ENCODE results near the gene FERMT1. TPM values are rescaled to one million over a fixed set of nuclear protein-coding genes. Genes with fewer than 3 reads are reported as not detected.
"Not testable (repeated sequence)": the region's sequence is repeated elsewhere in the genome, so short reads cannot be mapped to it uniquely, and the experiment has no call there.

Gene FERMT1
- total and polyA plus RNA-seq, 3 experiments from 2014 or later: 0.22 to 0.26 TPM; not detected in 1

- H3K36me3 ChIP-seq (ENCODE audit: insufficient read depth, low read length); H3K9me3 ChIP-seq (ENCODE audit: low read length); POLR2A ChIA-PET: not testable (repeated sequence)
Observed at GRCh38 chr20:6112965-6113364, 9.9 kb downstream of the FERMT1 start.

GRCh38 chr20:6108330-6108729 is 14.5 kb downstream of the FERMT1 start:
- no peaks in the 10 kb centered on the region for H3K36me3 ChIP-seq (ENCODE audit: insufficient read depth, low read length)
- ChIA-PET POLR2A (no interaction called here), CTCF (no interaction called here)
- no peaks in the 10 kb centered on the region for H3K9me3 ChIP-seq (ENCODE audit: low read length)
- Mint-ChIP-seq H3K27ac (no peak overlapping the region), H3K9me3 (peaks cover 4 to 5% (median 5%) of the 10 kb centered on the region in 5 donors), H3K36me3 (no peaks in the 10 kb centered on the region), H3K4me1 (no peaks in the 10 kb centered on the region), H3K4me3 (no peak overlapping the region), H3K27me3 (peaks cover 11 to 19% of the 10 kb centered on the region in 2 donors)
- no peak overlapping the region for H3K4me3 ChIP-seq (ENCODE audit: low read length)
- no peaks in the 10 kb centered on the region for H3K27me3 ChIP-seq (ENCODE audit: insufficient read depth, low read length, poor library complexity, severe bottlenecking)
- no peaks in the 10 kb centered on the region for H3K4me1 ChIP-seq (ENCODE audit: insufficient read depth, low read length)
- DNase-seq: no peak
- H3K27ac ChIP-seq (ENCODE audit: low read depth, low read length): no peak overlapping the region

More at GRCh38 chr20:6112965-6113364, 9.9 kb downstream of the FERMT1 start:
- DNase-seq; CTCF ChIA-PET; H3K27ac Mint-ChIP-seq; H3K36me3 Mint-ChIP-seq; H3K4me3 Mint-ChIP-seq; H3K27ac ChIP-seq (ENCODE audit: low read depth, low read length); H3K27me3 Mint-ChIP-seq; H3K27me3 ChIP-seq (ENCODE audit: insufficient read depth, low read length, poor library complexity, severe bottlenecking); H3K4me1 Mint-ChIP-seq; H3K4me3 ChIP-seq (ENCODE audit: low read length); H3K4me1 ChIP-seq (ENCODE audit: insufficient read depth, low read length): not testable (repeated sequence)
- peaks cover 8 to 20% (median 19%) of the 10 kb centered on the region in 5 donors for H3K9me3 Mint-ChIP-seq

- no peaks in the 10 kb centered on the region for H3K4me1 ChIP-seq (ENCODE audit: insufficient read depth, low read length)
- no peaks in the 10 kb centered on the region for H3K27me3 ChIP-seq (ENCODE audit: insufficient read depth, low read length, poor library complexity, severe bottlenecking)
- H3K9me3 ChIP-seq (ENCODE audit: low read length): no peaks in the 10 kb centered on the region
- no peaks in the 10 kb centered on the region for H3K4me1 Mint-ChIP-seq
- H3K36me3 Mint-ChIP-seq: no peaks in the 10 kb centered on the region
- DNase-seq: no peak
- H3K9me3 Mint-ChIP-seq: no peaks in the 10 kb centered on the region
- ChIA-PET CTCF (no interaction called here), POLR2A (no interaction called here)
- H3K27me3 Mint-ChIP-seq: peaks cover 16 to 19% of the 10 kb centered on the region in 2 donors
- no peaks in the 10 kb centered on the region for H3K36me3 ChIP-seq (ENCODE audit: insufficient read depth, low read length)
- no peak overlapping the region for H3K4me3 ChIP-seq (ENCODE audit: low read length)
- no peak overlapping the region for H3K27ac Mint-ChIP-seq
- no peak overlapping the region for H3K27ac ChIP-seq (ENCODE audit: low read depth, low read length)
- H3K4me3 Mint-ChIP-seq: no peak overlapping the region
Observed at GRCh38 chr20:6104493-6105188, 18.2 kb downstream of the FERMT1 start.

- Mint-ChIP-seq H3K4me3 (no peak overlapping the region), H3K27me3 (peaks cover 12 to 14% of the 10 kb centered on the region in 2 donors), H3K4me1 (no peaks in the 10 kb centered on the region), H3K27ac (no peak overlapping the region), H3K36me3 (no peaks in the 10 kb centered on the region), H3K9me3 (no peaks in the 10 kb centered on the region)
- Histone ChIP-seq H3K27me3 (ENCODE audit: insufficient read depth, low read length, poor library complexity, severe bottlenecking) (no peaks in the 10 kb centered on the region), H3K36me3 (ENCODE audit: insufficient read depth, low read length) (no peaks in the 10 kb centered on the region), H3K9me3 (ENCODE audit: low read length) (no peaks in the 10 kb centered on the region), H3K4me3 (ENCODE audit: low read length) (no peak overlapping the region), H3K27ac (ENCODE audit: low read depth, low read length) (no peak overlapping the region), H3K4me1 (ENCODE audit: insufficient read depth, low read length) (no peaks in the 10 kb centered on the region)
- ChIA-PET CTCF (interaction anchor here (0.9 kb wide), 1 partner anchor 12 kb away, joined by 3 read pairs; no protein-coding TSS in a partner anchor), POLR2A (no interaction called here)
- DNase-seq: no peak
Observed at GRCh38 chr20:6103301-6103700, 19.5 kb downstream of the FERMT1 start.

- Mint-ChIP-seq H3K36me3 (no peaks in the 10 kb centered on the region), H3K4me1 (no peaks in the 10 kb centered on the region), H3K9me3 (no peaks in the 10 kb centered on the region), H3K27ac (no peak overlapping the region), H3K4me3 (no peak overlapping the region), H3K27me3 (peaks cover 8 to 23% of the 10 kb centered on the region in 2 donors)
- POLR2A ChIA-PET: no interaction called here
- CTCF ChIA-PET: no interaction called here
- DNase-seq: no peak
- Histone ChIP-seq H3K36me3 (ENCODE audit: insufficient read depth, low read length) (no peaks in the 10 kb centered on the region), H3K27me3 (ENCODE audit: insufficient read depth, low read length, poor library complexity, severe bottlenecking) (no peaks in the 10 kb centered on the region), H3K4me1 (ENCODE audit: insufficient read depth, low read length) (no peaks in the 10 kb centered on the region), H3K4me3 (ENCODE audit: low read length) (no peak overlapping the region), H3K27ac (ENCODE audit: low read depth, low read length) (no peak overlapping the region), H3K9me3 (ENCODE audit: low read length) (no peaks in the 10 kb centered on the region)
Observed at GRCh38 chr20:6101346-6101745, 21.5 kb downstream of the FERMT1 start.

- ChIA-PET POLR2A (no interaction called here), CTCF (no interaction called here)
- Mint-ChIP-seq H3K9me3 (no peaks in the 10 kb centered on the region), H3K4me1 (no peaks in the 10 kb centered on the region), H3K36me3 (no peaks in the 10 kb centered on the region), H3K4me3 (no peak overlapping the region), H3K27me3 (peaks cover 8 to 28% of the 10 kb centered on the region in 2 donors), H3K27ac (no peak overlapping the region)
- Histone ChIP-seq H3K27ac (ENCODE audit: low read depth, low read length) (no peak overlapping the region), H3K4me1 (ENCODE audit: insufficient read depth, low read length) (no peaks in the 10 kb centered on the region), H3K27me3 (ENCODE audit: insufficient read depth, low read length, poor library complexity, severe bottlenecking) (no peaks in the 10 kb centered on the region), H3K36me3 (ENCODE audit: insufficient read depth, low read length) (no peaks in the 10 kb centered on the region), H3K4me3 (ENCODE audit: low read length) (no peak overlapping the region), H3K9me3 (ENCODE audit: low read length) (no peaks in the 10 kb centered on the region)
- no peak for DNase-seq
Observed at GRCh38 chr20:6100246-6100645, 22.6 kb downstream of the FERMT1 start.

- ChIA-PET POLR2A (no interaction called here), CTCF (no interaction called here)
Observed at GRCh38 chr20:6099819-6100218, 23.0 kb downstream of the FERMT1 start.

GRCh38 chr20:6095409-6095808 is 27.4 kb downstream of the FERMT1 start:
- Histone ChIP-seq H3K4me1 (ENCODE audit: insufficient read depth, low read length) (no peaks in the 10 kb centered on the region), H3K9me3 (ENCODE audit: low read length) (no peaks in the 10 kb centered on the region), H3K27ac (ENCODE audit: low read depth, low read length) (no peak overlapping the region), H3K4me3 (ENCODE audit: low read length) (no peak overlapping the region), H3K36me3 (ENCODE audit: insufficient read depth, low read length) (no peaks in the 10 kb centered on the region), H3K27me3 (ENCODE audit: insufficient read depth, low read length, poor library complexity, severe bottlenecking) (no peaks in the 10 kb centered on the region)
- no peaks in the 10 kb centered on the region for H3K9me3 Mint-ChIP-seq
- ChIA-PET CTCF (no interaction called here), POLR2A (no interaction called here)
- peaks cover 5 to 49% of the 10 kb centered on the region in 2 donors for H3K27me3 Mint-ChIP-seq
- DNase-seq: no peak
- no peaks in the 10 kb centered on the region for H3K4me1 Mint-ChIP-seq
- no peak overlapping the region for H3K4me3 Mint-ChIP-seq
- H3K27ac Mint-ChIP-seq: no peak overlapping the region
- H3K36me3 Mint-ChIP-seq: no peaks in the 10 kb centered on the region

More at GRCh38 chr20:6099819-6100218, 23.0 kb downstream of the FERMT1 start:
- H3K4me1 Mint-ChIP-seq: no peaks in the 10 kb centered on the region
- no peak overlapping the region for H3K27ac Mint-ChIP-seq
- Histone ChIP-seq H3K27me3 (ENCODE audit: insufficient read depth, low read length, poor library complexity, severe bottlenecking) (no peaks in the 10 kb centered on the region), H3K4me3 (ENCODE audit: low read length) (no peak overlapping the region), H3K36me3 (ENCODE audit: insufficient read depth, low read length) (no peaks in the 10 kb centered on the region), H3K27ac (ENCODE audit: low read depth, low read length) (no peak overlapping the region), H3K9me3 (ENCODE audit: low read length) (no peaks in the 10 kb centered on the region), H3K4me1 (ENCODE audit: insufficient read depth, low read length) (no peaks in the 10 kb centered on the region)
- peaks cover 10 to 32% of the 10 kb centered on the region in 2 donors for H3K27me3 Mint-ChIP-seq
- no peak for DNase-seq
- H3K36me3 Mint-ChIP-seq: no peaks in the 10 kb centered on the region
- H3K4me3 Mint-ChIP-seq: no peak overlapping the region
- no peaks in the 10 kb centered on the region for H3K9me3 Mint-ChIP-seq
